Stimulated activated naive CD8-positive, alpha-beta T cell treated with anti-CD3 and anti-CD28 coated beads, Interleukin-15, Interleukin-2, amounts not matched to agents 100 U/mL and 50 U/mL, for 24 hours (primary cell): ENCODE measurements around the gene EQTN.
A peak's percentile ranks its signal among the peaks of the same experiment; 100 is the strongest.

Experiments
- ATAC-seq: fragments of 150-1000 bp; cut with Tn5 transposase; one replicate; pipeline ENCODE4 v1.10.0; 2021
- DNase-seq: peaks from one replicate; pipeline ENCODE4 v3.0.0; 2021

The EQTN gene

DNA sequence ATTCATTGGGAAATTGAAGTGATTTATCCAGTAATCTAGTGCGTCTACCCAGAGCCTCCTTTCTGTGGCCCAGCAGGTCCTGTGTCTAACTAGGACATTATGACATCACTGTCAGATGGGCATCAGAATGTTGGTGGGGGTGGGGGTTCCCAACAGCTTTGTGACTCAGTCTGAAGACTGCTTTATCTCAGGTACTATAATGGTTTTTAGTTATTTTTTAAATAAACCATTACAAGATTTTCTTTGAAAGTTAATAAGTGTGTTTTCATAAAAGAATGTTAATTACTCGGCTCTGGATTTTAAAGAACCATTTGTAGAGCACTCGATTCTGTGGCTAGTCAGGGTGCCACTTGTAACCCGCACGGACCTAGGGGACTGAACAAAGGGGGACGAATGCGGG is at the start of gene EQTN:
EQTN (minus strand) TSS at position 101 of the 400 bp plus-strand sequence; CDS start at position 6, 95 bp downstream.
- DNase-seq (no peak), ATAC-seq (no peak)

DNA sequence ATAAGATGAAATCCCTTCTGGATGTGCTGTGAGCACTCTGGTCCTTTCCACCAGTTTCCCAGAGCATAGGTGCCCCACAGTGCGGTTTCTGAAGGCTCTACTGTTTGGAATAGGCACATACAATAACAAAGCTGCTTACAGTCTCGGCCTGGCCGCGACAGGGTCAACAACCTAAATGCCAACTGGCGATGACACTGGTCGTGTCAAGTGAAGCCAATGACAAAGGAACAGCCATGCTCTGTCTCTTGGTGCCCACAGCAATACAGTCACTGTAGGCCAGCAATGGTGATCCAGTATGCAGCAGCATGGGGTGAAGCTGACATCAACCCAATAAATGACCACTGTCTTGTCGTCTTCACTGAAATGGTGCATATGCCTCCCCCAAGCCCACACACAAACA is 47.8 kb upstream of the EQTN start:
- no peak for ATAC-seq
- no peak for DNase-seq

DNA sequence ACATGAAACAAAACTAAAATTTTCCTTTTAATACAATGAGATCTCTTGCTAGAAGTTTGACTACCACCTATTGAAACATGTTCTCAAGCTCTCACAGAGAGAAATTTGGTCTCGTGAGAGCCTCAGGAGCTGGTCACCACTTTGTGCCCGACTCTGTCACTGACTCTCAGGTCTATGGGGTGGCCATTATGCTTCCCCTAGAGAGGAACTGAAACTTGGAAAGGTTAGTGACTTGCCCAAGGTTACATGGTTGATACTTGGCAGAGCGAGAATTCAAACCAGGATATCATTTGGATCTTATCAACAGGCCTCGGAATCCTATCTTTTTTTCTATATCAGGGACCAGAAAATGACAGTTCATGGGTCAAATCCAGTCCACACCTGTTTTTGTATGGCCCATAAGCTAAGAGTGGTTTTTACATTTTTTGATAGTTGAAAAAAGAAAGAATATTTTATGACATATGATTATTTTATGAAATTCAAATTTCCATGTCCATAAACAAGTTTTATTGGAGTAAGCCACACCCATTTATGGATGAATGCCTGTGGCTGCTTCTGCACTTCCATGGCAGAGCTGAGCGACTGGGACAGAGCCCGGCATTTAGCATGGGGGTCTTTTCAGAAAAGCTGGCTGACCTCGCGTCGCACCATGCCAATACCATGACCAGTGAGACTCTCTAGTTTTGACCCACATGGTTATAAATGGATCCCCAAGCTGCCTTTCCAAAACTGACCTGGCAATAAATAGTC is 44.8 kb upstream of the EQTN start:
- ATAC-seq (no peak), DNase-seq (no peak)

DNA sequence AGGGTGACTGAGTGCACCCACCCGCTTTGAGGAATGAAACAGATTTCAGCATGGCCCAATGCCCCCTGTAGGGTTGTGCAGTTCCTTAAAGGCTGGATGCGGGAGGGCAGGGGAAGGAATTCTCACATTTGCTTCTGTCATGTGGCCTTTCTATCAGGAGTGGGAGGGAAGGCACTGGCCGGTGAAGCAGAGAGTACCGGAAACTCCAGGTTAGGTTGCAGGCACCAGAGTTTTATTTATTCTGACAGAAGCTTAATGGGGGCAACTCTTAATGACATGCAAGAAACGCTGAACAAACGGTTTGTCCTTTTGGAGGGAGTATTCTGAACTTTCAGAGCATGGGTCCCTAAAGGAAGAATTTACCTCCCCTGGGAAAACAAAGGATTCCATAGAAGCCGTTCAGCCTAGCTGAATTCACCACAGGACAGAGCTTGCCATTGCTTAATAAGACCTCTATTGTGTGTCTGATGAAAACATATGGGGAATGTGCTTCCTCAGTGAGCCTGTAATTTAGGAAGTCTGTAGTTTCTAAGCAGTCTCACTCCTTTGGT is 44.1 kb upstream of the EQTN start:
- no peak for ATAC-seq
- no peak for DNase-seq

DNA sequence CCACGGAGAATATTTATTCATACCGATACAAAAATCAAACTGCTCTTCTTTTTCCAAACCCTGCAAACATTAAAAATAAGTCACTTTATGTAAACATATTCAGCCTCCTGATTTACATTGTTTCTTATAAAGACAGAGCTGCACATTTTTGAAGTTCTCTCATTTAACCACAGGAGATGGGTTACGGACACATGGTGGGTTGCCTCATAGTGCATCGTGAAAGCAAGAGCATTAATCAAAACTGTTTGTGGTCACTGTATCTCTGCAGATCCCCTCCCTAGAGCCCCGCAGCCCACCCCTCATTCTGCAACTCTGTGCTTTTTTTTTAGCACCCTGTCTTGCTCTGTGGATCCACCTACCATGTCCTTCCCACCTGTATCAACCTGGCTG is 43.3 kb upstream of the EQTN start:
- ATAC-seq = no peak
- DNase-seq = no peak

DNA sequence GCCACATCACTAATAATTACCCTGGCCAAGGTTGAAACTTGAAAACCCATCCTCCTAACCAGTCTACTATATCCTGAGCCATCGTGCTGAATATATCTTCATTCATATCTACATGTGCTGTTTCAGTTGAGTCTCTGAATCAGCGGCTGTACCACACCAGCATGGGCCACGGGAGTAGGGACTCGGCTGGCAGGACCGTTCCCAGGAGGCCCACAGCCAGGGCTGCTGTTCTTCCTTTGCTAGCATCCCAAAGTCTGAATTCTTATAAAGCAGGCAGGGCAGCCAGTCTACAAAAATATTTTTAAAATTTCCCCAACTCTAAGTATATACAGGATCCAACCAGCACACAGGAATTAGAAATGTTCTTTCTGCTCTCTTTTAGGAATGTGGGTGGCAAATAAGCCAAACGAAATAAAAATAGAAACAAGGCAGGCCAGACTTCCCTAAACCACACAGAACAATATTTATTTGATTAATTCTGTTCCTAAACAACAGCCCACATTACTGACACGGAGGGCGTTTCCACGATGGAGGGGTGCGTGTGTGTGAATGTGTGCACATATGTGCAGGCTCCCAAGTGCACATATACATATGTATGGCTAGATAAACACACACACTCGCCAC is 42.8 kb upstream of the EQTN start:
- DNase-seq (no peak), ATAC-seq (no peak)

DNA sequence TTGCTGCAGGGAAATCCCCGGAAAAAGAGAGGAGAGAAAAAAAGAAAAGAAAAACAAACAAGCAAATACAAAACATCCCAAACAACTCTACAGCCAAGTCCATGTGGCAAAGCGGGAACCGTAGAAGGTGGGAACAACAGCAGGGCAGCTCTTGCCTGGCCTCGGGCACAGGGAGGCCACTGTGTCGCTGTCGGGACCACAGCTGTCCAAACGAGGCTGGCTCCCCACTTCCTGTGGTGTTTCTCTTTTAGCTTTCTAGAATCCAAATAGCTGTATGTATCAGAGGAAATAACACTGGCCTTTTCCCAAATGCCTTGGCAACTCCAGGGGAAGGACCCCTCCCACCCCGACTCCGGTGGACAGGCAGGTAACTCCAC is 41.6 kb upstream of the EQTN start:
- DNase-seq = no peak
- ATAC-seq = no peak

DNA sequence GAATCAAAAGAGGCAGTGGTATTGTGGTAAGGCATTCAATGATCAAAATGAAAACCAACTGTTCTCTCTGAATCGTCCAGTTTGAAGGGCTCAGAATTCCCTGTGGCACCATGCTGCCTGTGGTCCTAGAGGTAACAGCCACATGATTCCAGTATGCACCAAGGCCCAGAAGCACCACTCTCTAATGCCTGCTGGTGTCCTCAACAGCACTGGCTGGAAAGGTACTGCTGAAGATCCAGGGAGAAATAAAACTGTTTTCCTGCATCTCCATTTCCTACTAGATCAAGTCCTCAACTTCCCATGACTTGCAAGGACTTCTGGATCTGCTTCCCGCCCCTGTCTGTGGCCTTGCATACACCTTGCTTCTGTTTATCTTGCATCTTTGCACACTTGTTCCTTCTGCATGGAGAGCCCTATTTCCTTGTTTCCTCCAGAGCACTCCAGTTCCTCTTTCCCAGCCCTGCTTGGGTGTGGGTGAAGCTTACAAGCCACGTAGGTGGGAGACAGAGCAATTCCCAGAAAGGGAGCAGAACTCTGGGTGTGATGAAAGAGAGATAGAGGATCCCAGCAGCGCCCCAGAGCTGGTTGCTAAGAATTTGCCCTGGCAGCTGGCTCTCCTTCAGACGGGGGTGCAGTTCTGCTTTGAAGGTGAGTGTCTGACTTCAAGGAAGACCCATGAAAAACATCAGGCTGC is 41.0 kb upstream of the EQTN start:
- DNase-seq (no peak), ATAC-seq (no peak)

DNA sequence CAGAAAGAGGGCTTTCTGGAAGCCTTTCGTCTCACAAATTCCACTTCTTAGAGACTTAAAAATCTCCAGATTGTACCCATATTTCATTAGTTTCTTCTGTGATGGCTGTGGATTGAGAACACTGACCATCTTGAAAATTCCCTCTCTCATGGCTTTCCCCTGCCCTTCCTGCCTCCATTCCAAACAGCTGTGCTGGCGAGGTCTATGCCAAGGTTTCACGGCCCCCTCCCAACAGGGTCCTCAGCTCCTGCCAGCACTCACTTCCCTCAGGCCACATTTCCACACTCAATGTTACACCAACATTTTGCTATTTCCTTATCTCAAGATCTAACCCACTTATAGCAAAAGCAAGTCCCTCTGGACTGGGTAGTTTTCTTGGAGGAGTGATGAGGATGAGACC is 40.3 kb upstream of the EQTN start:
- no peak for ATAC-seq

DNA sequence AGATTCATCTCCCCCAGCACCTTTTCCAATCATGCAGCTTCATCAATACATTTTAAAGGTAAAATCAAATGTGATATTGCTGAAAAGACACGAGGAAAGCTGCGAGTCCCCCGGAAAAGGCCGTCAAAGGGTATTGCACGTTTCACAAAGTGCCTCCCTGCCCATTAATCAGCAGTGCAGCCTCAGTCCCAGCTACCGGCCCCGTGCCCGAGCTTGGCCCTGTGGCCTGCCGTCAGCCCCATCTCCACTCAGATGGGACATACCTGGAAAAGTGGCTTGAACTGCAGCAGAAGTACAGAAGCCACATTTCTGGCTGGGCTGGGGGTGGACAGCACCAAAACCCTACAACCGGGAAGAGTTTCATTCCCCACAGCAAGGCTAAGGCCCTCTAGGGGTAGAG is 39.9 kb upstream of the EQTN start:
- ATAC-seq = no peak
- DNase-seq = no peak

More for the DNA sequence above, 40.3 kb upstream of the EQTN start:
- DNase-seq = no peak

DNA sequence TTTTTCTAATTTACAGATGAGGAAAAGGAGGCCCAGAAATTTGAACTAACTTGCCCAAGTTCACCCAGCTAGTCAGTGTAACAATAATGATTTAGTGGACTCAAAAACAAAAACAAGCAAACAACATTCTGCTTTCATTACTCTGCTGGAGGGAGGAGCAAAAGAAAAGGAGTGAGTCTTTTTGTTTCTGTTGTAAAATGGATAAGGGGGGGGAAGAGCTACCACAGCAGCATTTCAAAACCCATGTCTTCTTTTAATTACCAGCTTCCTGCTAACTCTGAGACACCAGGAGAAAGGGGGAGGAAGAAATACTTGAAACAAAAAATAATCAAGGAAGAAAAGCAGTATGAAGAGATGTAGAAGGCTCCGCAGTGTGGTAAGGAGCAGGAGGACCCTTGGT is 39.2 kb upstream of the EQTN start:
- no peak for ATAC-seq
- no peak for DNase-seq

DNA sequence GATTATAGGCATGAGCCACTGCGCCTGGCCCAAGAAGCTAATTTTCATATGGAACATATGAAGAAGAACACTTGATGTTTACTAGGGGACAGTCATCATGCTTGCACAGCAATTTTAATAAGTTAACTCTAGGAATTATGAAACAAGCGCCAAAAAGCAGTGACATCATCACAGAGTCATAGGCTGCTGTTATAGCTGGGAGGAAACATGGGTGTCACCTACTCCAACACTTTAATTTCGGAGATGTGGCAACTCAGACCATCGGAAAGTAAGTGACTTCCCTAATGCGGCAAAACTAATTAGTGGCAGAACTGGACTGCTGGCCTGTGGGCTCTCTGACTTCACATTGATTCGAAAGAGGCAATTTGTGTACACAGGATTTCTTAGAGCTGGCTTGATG is 38.1 kb upstream of the EQTN start:
- no peak for DNase-seq
- ATAC-seq = peak; percentile 15

DNA sequence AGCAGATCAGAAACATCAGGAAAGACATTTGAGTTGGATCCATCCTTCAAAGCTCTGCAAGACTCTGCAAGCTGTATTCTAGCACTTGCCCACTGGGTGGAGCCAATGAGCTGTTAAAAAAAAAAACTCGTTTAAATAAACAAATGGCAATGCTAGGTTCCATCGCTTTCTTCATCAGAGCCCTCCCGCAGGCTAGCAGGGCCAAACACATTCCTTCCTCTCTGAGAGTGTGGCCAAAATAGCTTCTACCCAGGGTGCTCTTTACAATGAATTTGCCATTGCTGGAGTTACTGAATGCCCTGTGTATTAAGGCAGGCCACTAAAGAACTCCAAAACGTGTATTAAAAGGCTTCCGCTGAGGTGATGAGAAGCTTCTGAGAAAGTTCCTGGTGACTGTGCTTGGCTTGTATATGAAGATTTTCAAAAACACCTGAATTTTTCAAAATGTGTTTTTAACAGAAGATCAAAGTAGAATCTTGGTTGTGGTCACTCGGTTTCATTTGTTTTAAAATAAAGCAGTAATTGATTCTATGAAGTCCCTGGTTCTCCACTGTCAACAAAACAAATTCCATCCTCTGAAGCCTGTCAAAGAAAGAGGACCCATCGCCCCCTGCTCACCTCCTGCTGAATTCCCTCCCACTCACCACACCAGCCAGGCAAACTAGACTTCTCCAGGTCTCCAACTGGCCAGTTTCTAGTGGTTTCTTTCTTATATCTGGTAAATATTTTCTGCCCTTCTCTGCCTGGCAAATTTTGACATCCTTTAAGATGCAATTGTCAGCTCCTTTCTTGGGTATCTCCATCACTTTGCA is 36.5 kb upstream of the EQTN start:
- ATAC-seq (peak; percentile 53), DNase-seq (peak; percentile 34)

DNA sequence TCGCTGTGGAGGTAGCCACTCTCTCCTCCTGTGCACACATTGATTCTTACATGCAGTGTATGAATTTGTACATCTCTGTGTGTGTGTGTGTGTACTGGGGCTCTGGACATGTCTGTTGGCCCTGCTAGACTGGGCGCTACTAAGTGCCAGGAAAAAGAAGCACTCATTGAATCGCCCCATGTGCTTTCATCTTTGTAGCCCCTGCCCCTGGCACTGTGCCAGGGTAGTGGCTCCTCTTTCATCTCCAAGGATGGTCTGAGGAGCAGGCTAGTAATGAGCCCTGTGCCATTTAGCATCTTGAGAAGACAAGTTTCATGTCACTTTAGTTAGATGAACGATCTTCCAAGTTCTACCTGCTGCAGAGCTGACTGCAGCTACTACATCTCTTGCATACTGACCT is 34.4 kb upstream of the EQTN start:
- DNase-seq (no peak), ATAC-seq (no peak)

DNA sequence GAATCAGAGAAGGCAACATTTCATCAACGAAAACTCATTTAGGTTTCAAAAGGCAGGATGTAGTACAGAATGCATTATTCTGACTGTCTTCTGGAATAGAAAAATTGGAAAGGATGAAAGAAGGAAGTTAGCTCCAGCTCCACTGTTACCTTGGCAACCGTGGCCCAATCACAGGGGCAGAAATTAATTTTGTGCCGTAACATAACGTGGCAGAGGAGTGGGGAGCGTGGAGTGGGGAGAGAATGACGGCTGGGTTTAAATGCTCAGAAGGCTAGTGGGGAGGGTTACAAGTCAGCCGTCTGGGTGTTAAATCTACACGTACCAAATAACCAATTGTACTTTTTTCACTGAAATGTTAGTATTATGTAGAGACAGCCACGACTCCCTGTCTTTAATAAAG is 32.3 kb upstream of the EQTN start:
- ATAC-seq = no peak

DNA sequence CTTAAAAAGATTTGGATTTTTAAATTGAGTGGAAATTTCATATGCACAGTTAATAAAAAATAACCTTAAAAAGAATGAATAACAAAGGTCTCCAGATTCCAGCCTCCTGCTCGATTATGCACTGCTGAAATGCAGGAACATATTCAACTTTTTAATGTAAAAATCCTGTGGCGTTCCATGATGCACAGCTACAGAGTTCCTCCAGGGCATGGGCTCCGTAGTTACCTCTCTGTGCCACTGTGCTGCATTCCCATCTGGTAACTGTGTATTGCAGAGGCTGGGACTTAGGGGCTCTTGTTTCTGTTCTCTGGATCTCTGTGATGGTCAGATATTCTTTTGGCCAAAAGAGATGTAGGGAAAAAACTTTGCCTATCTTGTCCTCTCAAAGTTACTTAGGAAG is 31.5 kb upstream of the EQTN start:
- DNase-seq (no peak), ATAC-seq (no peak)

More for the DNA sequence above, 32.3 kb upstream of the EQTN start:
- no peak for DNase-seq

DNA sequence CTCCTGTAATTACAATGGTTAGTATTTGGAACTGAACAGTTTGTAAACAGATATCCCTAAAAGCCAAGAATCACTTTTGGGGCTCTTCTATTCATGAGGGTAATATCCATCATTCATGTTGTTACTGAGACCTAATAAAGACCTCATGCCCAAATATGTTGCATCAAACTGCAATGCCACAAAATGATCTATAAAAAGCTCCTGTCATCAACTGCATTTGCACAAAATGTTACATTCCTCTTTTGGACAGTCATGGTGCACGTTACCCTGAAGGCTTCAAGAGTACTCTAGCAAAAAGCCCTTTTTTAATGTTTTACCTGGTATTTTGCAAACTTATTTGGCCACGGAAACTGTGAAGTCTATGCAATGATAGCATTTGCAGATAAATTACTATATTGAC is 14.2 kb upstream of the EQTN start:
- ATAC-seq = no peak
- DNase-seq = no peak

DNA sequence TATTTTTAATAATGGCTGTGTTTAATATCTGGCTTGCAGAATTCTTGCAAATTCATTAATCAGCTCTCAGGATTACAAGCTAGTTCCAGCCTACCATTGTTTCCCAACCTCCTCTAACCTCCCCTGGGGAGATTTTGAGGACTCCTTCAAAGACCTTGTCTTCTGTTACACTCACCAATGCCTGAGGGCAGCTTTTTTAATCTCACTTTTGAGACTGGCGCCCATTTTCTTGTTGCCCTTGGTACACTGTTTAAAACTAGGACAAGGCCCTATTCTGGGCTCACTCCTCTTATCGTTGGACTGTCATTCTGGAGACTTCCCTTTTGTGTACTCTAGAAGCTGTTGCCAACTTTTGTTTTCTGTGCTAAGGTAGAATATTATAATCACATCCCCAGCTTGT is 13.6 kb upstream of the EQTN start:
- no peak for ATAC-seq

DNA sequence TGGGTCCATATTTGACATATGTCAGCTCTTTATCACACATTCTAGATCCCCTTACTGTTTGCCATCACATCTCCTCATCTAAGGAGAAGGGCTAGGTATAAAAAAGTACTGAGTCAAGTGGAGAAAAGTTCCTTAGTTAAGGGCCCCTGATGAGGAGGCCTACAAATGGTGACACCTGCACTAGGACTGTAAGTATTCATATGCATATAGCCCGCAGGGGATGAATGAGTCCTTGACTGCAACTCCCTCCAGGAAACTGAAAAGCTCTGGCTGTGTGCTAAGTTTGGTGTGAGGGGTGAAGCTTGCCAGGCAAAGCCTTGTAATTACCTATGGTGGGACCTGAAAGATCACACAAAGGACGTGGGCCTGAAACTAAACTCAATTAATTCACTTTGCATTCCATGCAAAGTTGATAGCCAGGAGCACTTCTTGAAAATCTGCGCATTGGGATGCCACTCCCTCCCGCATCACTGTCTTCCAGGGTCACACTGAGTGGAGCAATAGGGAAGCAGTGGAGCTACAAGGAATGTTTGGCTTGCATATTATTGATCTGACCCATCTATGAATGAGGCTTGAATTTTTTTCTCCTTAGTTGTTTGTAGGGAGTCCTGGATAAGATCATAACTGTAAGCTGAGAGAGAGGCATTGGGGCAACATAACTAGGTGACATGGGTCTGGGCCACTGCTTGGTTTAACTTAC is 11.9 kb upstream of the EQTN start:
- ATAC-seq = no peak

More for the DNA sequence above, 13.6 kb upstream of the EQTN start:
- no peak for DNase-seq

DNA sequence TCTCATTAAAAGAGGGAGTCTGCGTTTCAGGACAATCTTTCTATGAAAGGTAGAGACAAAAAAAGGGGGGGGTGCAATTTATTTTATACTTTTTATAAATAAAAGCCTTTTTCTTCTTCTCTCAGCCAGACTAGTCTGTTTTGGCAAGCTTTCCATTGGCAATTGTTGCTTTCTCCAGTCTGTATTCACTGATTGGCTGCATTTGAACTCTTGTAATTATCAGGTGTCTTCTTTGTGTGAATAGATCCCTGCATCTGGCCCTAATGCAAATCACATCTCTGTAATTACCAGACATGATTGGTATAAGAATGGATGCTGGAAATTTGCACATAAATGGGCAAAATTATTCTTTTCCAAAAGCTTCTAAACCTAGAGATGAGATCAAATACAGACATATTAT is 7.6 kb upstream of the EQTN start:
- no peak for ATAC-seq
- DNase-seq = no peak

More for the DNA sequence above, 11.9 kb upstream of the EQTN start:
- DNase-seq = no peak

DNA sequence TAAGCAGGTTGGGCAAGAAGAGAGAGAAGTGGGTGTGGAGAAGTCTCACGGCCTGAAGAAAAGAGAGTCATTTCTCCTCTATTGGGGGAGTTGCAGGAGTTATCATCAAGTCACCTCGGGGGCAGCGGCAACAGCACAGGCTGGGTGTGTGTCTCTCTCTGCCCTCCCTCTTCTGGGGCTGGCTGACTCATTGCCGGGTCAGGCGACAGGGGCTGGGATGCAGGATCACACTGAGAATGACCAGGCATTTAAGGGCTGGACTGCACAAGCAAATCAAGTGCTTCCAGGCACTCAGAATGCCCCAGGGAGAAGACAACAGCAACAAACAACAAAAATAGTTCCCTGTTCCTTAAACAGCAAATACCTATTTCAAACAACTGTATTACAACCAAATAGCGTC is 6.3 kb upstream of the EQTN start:
- DNase-seq = no peak
- no peak for ATAC-seq

DNA sequence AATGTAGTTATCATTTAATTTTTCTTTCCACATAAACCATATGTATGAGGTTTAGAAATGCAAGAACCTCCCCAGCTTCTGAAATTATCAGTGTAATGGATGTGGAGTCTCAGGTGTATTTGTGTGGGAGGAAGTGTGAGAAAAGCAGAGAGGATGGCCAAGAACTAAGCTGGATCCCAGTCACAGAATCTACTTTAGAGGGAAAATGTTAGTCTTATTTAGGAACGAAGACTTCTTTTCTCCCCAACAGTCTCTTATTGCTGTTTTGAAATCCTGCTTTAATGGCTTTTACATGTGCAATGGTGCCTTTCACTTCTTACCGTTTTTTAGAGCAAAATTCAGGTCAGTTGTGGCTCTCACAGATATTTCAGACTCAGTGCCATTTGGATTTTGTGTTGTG is 3.0 kb downstream of the EQTN start:
- DNase-seq = no peak
- ATAC-seq = no peak
